Measurements from ENCODE around the gene TMPRSS3. TPM values are rescaled to one million over a fixed set of nuclear protein-coding genes. Genes with fewer than 3 reads are reported as not detected.

The TMPRSS3 gene
- total and polyA plus RNA-seq, 2 of the 13 experiments (the other 11 are each of a cell fraction or from before 2014, with no cell fraction given): 2.8 to 16.9 TPM

GRCh38 chr21:42392731-42393442, 3.0 kb downstream of the TMPRSS3 start (continued):
- TF ChIP-seq ETV5 (CRISPR knock-in tag; IDR thresholded peaks at IDR 0.05; ENCODE audit: borderline replicate concordance): peak; percentile 70; the same call in 1 of the 2 replicates
- TF ChIP-seq EP300 (IDR thresholded peaks at IDR 0.05; ENCODE audit: low read depth in 2 of 2, low read length in 2 of 2): peak in 1 of 2 experiments; percentile 41; a peak in 1 of 4 replicates
- no peak for TF ChIP-seq EP300 (CRISPR knock-in tag; IDR thresholded peaks at IDR 0.05; ENCODE audit: borderline replicate concordance)
- peak; percentile 97 for TF ChIP-seq TFAP4 (IDR thresholded peaks at IDR 0.05; ENCODE audit: borderline replicate concordance, low read depth)
- no peak for TF ChIP-seq SAFB2 (CRISPR knock-in tag; IDR thresholded peaks at IDR 0.05; ENCODE audit: borderline replicate concordance, low read depth)
- TF ChIP-seq GATAD2A (CRISPR knock-in tag; IDR thresholded peaks at IDR 0.05): peak; percentile 55; the same call in 1 of the 2 replicates
- peak; percentile 36; the same call in 1 of the 2 replicates for TF ChIP-seq FOXK1 (CRISPR knock-in tag; IDR thresholded peaks at IDR 0.05; ENCODE audit: borderline replicate concordance, low read depth)
- no peak for TF ChIP-seq ZSCAN9 (CRISPR knock-in tag; IDR thresholded peaks at IDR 0.05; ENCODE audit: borderline replicate concordance)
- TF ChIP-seq SMAD9 (CRISPR knock-in tag; IDR thresholded peaks at IDR 0.05): no peak
- TF ChIP-seq THAP7 (CRISPR knock-in tag; IDR thresholded peaks at IDR 0.05): no peak
- TF ChIP-seq MED1 (CRISPR knock-in tag; IDR thresholded peaks at IDR 0.05): 0 out of 2 replicates have a peak, but pooled peaks have one; percentile 35
- no peak for TF ChIP-seq SRY (CRISPR knock-in tag; IDR thresholded peaks at IDR 0.05)
- no peak for TF ChIP-seq GABPA (IDR thresholded peaks at IDR 0.05; ENCODE audit: low read depth, low read length)
- peak; percentile 40 for TF ChIP-seq GABPA (CRISPR knock-in tag; IDR thresholded peaks at IDR 0.05; ENCODE audit: low read depth)
- no peak for TF ChIP-seq NFKB2 (CRISPR knock-in tag; IDR thresholded peaks at IDR 0.05; ENCODE audit: borderline replicate concordance)
- peak; percentile 60; the same call in 1 of the 2 replicates for TF ChIP-seq TFE3 (CRISPR knock-in tag; IDR thresholded peaks at IDR 0.05)
- TF ChIP-seq HMG20A (CRISPR knock-in tag; IDR thresholded peaks at IDR 0.05; ENCODE audit: borderline replicate concordance): peak; percentile 32; the same call in 1 of the 2 replicates
- TF ChIP-seq ZNF616 (CRISPR knock-in tag; IDR thresholded peaks at IDR 0.05; ENCODE audit: low read depth): no peak
- TF ChIP-seq ZBTB3 (CRISPR knock-in tag; IDR thresholded peaks at IDR 0.05; ENCODE audit: borderline replicate concordance, low read depth): no peak
- TF ChIP-seq ARID5B (CRISPR knock-in tag; IDR thresholded peaks at IDR 0.05): peak; percentile 71
- TF ChIP-seq SAP130 (CRISPR knock-in tag; IDR thresholded peaks at IDR 0.05; ENCODE audit: low read depth): peak; percentile 48; the same call in 1 of the 2 replicates
- no peak for TF ChIP-seq SOX13 (IDR thresholded peaks at IDR 0.05)
- TF ChIP-seq SOX13 (CRISPR knock-in tag; conservative IDR thresholded peaks at IDR 0.05 in 1 of 2, IDR thresholded peaks at IDR 0.05 in 1 of 2): peak in 1 of 2 experiments; percentile 50; a peak in 2 of 4 replicates
- TF ChIP-seq FOXA3 (CRISPR knock-in tag; IDR thresholded peaks at IDR 0.05): peak; percentile 86
- TF ChIP-seq BCL6 (CRISPR knock-in tag; IDR thresholded peaks at IDR 0.05): peak; percentile 98

Measured in HepG2 (cell line).